Uterus (tissue), 4 donors: ENCODE results near the gene DNAJC6. TPM values are rescaled to one million over a fixed set of nuclear protein-coding genes. Genes with fewer than 3 reads are reported as not detected.

Experiments used
- DNase-seq, 2 donors: peaks; one replicate each; pipeline ENCODE4 v3.0.0-alpha.2; 2019 to 2020
- H3K27ac ChIP-seq, 2 donors: fragments of 200-600 bp; sonication (generic); 1 replicate in 1 of 2; 2 replicates in 1 of 2; pipeline ENCODE4 v1.5.1; 2016 to 2018
- H3K27me3 ChIP-seq, 2 donors: fragments of 200-600 bp; sonication (generic); one replicate each; pipeline ENCODE4 v1.5.1; 2018 to 2019; ENCODE audit warnings: control low read depth in 1 of 2
- H3K36me3 ChIP-seq, 2 donors: fragments of 200-600 bp; sonication (generic); one replicate each; pipeline ENCODE4 v1.5.1; 2019; ENCODE audit warnings: control low read depth in 1 of 2
- H3K4me1 ChIP-seq, 2 donors: fragments of 200-600 bp; sonication (generic); one replicate each; pipeline ENCODE4 v1.5.1; 2018 to 2019; ENCODE audit warnings: control low read depth in 1 of 2
- H3K4me3 ChIP-seq, 2 donors: fragments of 200-600 bp; sonication (generic); 1 replicate in 1 of 2; 2 replicates in 1 of 2; pipeline ENCODE4 v1.5.1; 2018 to 2019; ENCODE audit warnings: mild to moderate bottlenecking in 1 of 2
- H3K9me3 ChIP-seq, 2 donors: fragments of 200-600 bp; sonication (generic); one replicate each; pipeline ENCODE4 v1.5.1; 2019; ENCODE audit warnings: control low read depth in 1 of 2
- CTCF ChIP-seq, 4 experiments: fragments of 200-600 bp in 2 of 4; fragments of 450-650 bp in 2 of 4; sonication (generic) in 2 of 4; IDR thresholded peaks; one replicate each; pipeline ENCODE4 v1.5.1; 2016 to 2019; ENCODE audit warnings: antibody characterized with exemption in 4 of 4, mild to moderate bottlenecking in 2 of 4, moderate library complexity in 1 of 4
- POLR2A ChIP-seq, 2 donors: fragments of 450-650 bp; IDR thresholded peaks; one replicate each; pipeline ENCODE4 v1.6.1; 2016; ENCODE audit warnings: antibody characterized with exemption in 2 of 2, mild to moderate bottlenecking in 1 of 2, moderate library complexity in 1 of 2
- intact Hi-C: fragments of 100-400 bp; cut with DNase I; formaldehyde crosslinking; loops from one replicate; pipeline ENCODE4 v1.15.1; 2023; ENCODE audit warnings: low total_unique reads
- total RNA-seq, 4 donors: library from RNA; depleted of rRNA in 3 of 4; stranded (reverse); fragments of >200 nt in 3 of 4; gene quantifications; one replicate each; pipeline versions ENCODE4 v1.1.0 to v1.2.4, GENCODE V29; 2014 to 2023
- donor health status: DM: yes; HTN: yes; CAD: no.

DNAJC6 gene
- total RNA-seq, 4 donors from 2014 or later: 3.1 to 11.3 (median 4.2) TPM

DNA sequence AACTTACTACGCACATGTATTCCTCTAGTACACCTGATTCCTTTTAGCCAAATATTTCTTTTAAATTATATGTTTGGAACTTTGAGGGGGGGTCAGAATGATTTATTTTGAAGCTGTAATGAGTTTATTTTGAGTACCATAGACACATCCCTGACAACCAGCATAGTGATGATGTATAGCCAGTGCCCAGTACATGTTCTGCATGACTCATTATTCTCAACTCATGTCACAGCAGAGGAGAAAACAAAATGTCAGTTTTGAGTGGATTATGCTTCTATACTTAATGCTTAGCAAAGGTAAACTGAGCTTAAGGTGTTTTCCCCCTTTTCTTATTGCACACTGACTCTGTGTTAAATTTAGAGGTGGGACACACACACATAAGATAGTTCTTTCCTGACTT lies 88.7 kb downstream of the DNAJC6 start:
- no peak for DNase-seq
- Histone ChIP-seq H3K27ac (no peak overlapping the region), H3K36me3 (no peaks in the 10 kb centered on the region), H3K27me3 (no peaks in the 10 kb centered on the region), H3K4me3 (no peak overlapping the region), H3K9me3 (no peaks in the 10 kb centered on the region), H3K4me1 (no peaks in the 10 kb centered on the region)
- TF ChIP-seq CTCF (IDR thresholded peaks at IDR 0.05): no peak
- no peak for TF ChIP-seq POLR2A (IDR thresholded peaks at IDR 0.05)
- intact Hi-C loops: no loop called here

DNA sequence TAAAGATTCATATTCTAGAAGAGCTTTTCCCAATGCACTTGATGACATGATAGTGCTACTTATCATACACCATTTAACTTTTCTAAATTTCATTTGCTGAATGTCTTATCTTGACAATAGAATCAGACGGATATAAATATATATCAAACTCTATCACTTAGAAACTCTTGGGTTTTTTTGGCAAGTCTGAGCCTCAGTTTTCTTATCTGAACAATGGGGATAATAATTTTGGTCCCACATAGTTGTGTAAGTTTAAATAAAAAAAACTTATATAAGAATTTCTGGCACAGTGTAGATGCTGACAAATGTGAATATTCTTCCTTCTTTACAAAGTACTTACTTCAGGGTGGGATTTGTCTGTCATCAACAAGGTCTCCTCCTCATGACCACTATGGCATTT lies 89.7 kb downstream of the DNAJC6 start:
- no peaks in the 10 kb centered on the region for H3K9me3 ChIP-seq
- no peak for TF ChIP-seq CTCF (IDR thresholded peaks at IDR 0.05)
- no peak for TF ChIP-seq POLR2A (IDR thresholded peaks at IDR 0.05)
- no peak for DNase-seq
- H3K27ac ChIP-seq: no peak overlapping the region
- H3K36me3 ChIP-seq: no peaks in the 10 kb centered on the region
- no peaks in the 10 kb centered on the region for H3K4me1 ChIP-seq
- no peaks in the 10 kb centered on the region for H3K27me3 ChIP-seq
- intact Hi-C loops: no loop called here
- no peak overlapping the region for H3K4me3 ChIP-seq

- no peaks in the 10 kb centered on the region for H3K9me3 ChIP-seq
- no peaks in the 10 kb centered on the region for H3K36me3 ChIP-seq
- DNase-seq: no peak
- intact Hi-C loops: no loop called here
- no peak for TF ChIP-seq CTCF (IDR thresholded peaks at IDR 0.05)
- no peak for TF ChIP-seq POLR2A (IDR thresholded peaks at IDR 0.05)
- H3K27ac ChIP-seq: no peak overlapping the region
- no peaks in the 10 kb centered on the region for H3K4me1 ChIP-seq
- no peaks in the 10 kb centered on the region for H3K27me3 ChIP-seq
- H3K4me3 ChIP-seq: no peak overlapping the region
Measured at GRCh38 chr1:65401612-65402011, 92.3 kb downstream of the DNAJC6 start.

DNA sequence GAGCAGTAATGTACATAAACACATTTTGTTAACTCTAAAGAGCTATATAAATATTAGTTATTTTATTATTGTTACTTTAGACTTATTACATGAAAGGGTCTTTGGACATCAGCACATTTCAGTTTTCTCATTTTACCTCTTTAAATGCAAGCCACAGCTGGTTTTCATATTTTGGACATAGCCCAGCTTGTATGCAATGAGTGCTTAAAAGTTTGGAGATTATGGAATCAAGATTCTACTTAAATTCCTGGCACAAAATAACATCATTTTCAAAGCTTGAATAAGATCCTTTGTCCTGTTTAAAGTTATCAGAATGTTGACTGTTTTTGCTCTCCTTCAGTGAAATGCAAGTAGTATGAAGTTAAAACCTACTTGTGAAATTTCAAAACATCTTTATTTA lies 95.6 kb downstream of the DNAJC6 start:
- no peaks in the 10 kb centered on the region for H3K36me3 ChIP-seq
- no peaks in the 10 kb centered on the region for H3K4me1 ChIP-seq
- H3K4me3 ChIP-seq: no peak overlapping the region
- no peaks in the 10 kb centered on the region for H3K9me3 ChIP-seq
- no peak overlapping the region for H3K27ac ChIP-seq
- no peaks in the 10 kb centered on the region for H3K27me3 ChIP-seq
- TF ChIP-seq CTCF (IDR thresholded peaks at IDR 0.05): no peak
- TF ChIP-seq POLR2A (IDR thresholded peaks at IDR 0.05): no peak
- DNase-seq: no peak
- intact Hi-C loops: no loop called here

DNA sequence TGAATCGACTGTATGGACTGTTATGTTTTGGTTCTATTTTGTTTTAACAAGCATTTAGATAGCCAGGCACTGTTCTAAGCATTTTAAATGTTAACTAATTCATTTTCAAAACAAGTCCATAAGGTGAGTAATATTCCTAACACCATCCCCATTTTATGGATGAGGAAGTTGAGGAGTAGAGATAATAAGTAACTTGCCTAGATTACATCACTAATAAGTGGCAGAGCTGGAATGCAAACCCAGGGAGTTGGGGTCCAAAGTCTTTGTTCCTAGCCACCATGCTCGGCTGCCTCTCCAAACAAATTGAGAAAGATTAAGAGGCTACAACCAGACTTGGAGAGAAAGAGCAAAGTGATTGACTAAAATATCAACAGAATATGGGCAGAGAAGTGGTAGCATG lies 98.5 kb downstream of the DNAJC6 start:
- Histone ChIP-seq H3K27me3 (no peaks in the 10 kb centered on the region), H3K9me3 (no peaks in the 10 kb centered on the region), H3K27ac (no peak overlapping the region), H3K4me3 (no peak overlapping the region), H3K36me3 (no peaks in the 10 kb centered on the region), H3K4me1 (no peaks in the 10 kb centered on the region)
- DNase-seq: no peak
- intact Hi-C loops: no loop called here
- TF ChIP-seq CTCF (IDR thresholded peaks at IDR 0.05): no peak
- no peak for TF ChIP-seq POLR2A (IDR thresholded peaks at IDR 0.05)
